HG03342 (cell line): ENCODE data around the gene RASGEF1C.
"Not testable (repeated sequence)": the region's sequence is repeated elsewhere in the genome, so short reads cannot be mapped to it uniquely, and the experiment has no call there.

Experiments
- ATAC-seq: cut with Tn5 transposase; IDR thresholded peaks from one replicate; pipeline ENCODE4 v1.9.1; 2021; ENCODE audit warnings: mild to moderate bottlenecking, moderate library complexity; ENCODE audit not compliant: unreplicated experiment

RASGEF1C gene

DNA sequence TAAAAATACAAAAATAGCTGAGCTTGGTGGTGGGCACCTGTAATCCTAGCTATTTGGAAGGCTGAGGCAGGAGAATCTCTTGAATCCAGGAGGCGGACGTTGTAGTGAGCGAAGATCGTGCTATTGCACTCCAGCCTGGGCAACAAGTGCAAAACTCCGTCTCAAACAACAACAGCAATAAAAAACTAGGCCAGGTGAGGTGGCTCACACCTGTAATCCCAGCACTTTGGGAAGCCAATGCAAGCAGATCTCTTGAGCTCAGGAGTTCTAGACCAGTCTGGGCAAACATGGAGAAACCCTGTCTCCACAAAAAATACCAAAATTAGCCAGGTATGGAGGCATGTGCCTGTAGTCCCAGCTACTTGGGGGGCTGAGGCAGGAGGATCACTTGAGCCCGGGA, 84.3 kb downstream of the RASGEF1C start:
- ATAC-seq: not testable (repeated sequence)

DNA sequence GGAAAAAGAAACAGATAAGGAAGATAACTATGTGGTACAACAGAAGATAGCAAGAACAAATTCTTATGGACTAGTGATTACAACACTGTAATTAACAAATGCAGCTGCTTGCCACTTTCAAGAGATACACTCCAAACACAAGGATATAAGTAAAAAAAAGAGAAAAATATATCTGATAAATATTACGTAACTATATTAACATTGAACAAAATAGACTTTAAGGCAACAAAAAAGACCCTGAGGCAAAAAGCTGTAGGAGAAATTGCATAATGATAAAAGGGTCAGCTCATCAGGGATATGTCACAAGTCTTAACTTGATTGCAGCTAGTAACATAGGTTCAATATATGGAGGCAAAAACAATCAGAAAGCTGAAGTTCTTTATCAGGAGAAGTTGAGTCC, 86.1 kb downstream of the RASGEF1C start:
- ATAC-seq: no peak

DNA sequence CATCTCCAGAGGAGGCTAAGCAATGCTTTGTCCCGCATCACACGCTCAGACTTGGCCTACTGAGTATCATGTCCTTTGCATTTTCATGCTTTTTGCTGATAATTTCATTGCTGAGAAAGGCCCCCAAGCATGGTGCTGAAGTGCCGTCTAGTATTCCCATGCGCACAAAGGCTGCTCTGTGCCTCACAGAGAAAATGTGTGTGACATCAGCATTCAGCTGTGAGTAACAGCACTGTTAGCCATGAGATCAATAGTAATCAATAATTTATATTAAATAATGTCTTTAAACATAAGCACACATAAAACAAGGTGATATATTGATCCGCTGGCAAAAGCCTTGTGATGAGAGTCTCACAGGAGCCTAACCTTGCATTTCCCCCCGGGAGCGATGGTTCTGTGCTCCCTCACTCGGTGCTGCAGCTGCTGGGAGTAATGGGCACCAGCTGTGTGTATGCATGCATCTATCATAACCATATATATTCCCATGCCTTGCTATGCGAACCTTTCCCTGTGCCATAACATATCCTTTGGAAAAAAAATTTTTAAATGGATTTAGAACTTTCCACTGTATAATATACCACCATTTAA, 87.1 kb downstream of the RASGEF1C start:
- no peak for ATAC-seq

DNA sequence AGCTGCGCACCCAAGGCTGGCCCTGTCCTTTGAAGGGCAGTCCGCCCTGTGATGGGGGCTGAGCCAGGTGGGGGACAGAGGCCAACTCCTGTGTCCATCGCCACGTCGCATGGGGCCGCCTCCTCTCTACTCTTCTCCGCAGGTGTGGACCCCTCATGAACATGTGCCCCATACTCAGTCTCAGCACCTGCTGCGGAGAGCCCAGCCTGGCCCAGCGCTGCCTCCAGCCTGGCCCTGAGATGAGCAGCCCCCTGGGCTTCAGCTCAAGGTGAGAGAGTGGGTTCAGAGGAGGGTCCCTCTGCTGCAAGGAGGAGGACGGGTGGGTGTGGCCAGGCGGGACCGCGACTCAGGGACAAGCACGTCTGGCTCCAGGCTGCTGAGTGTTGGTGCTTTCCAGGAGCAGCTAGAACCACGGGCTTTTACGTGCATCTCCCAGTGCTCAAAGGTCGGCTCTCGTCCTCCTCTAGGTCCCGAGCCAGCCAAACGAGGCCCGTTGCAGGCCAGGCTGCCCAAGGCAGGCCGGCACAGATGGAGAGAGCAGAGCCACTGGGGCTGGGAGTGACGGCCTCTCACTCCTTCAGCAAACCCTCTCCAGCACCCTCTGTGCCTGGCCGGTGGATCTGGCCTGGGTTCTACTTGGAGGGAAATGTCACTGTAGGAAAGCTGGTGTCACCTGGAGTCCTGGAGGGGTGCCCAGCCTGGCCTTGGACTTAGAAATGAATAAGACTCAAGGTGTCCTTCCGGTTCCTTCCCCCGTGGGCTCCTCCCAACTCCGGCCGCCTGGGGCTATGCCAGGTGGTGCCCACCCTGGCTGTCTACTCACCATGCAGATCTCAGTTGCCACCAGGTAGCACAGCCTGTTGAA, 88.5 kb downstream of the RASGEF1C start:
- no peak for ATAC-seq

DNA sequence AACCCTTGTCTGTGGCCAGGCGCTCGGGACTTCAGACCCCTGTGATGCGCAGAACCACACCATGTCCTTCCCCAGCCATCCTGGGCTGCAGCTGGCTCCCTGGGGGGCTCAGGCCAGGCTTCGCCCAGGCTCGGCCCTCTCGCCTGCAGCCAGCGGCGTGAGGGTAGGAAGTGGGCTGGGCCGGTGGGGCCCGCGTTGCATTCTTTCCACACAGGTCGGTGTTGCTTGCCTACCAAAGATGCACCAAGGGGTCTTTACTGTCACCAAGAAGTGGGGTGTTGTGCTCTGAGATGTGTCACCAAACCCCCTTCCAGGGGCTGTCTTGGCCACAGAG, 89.1 kb downstream of the RASGEF1C start:
- ATAC-seq: no peak

DNA sequence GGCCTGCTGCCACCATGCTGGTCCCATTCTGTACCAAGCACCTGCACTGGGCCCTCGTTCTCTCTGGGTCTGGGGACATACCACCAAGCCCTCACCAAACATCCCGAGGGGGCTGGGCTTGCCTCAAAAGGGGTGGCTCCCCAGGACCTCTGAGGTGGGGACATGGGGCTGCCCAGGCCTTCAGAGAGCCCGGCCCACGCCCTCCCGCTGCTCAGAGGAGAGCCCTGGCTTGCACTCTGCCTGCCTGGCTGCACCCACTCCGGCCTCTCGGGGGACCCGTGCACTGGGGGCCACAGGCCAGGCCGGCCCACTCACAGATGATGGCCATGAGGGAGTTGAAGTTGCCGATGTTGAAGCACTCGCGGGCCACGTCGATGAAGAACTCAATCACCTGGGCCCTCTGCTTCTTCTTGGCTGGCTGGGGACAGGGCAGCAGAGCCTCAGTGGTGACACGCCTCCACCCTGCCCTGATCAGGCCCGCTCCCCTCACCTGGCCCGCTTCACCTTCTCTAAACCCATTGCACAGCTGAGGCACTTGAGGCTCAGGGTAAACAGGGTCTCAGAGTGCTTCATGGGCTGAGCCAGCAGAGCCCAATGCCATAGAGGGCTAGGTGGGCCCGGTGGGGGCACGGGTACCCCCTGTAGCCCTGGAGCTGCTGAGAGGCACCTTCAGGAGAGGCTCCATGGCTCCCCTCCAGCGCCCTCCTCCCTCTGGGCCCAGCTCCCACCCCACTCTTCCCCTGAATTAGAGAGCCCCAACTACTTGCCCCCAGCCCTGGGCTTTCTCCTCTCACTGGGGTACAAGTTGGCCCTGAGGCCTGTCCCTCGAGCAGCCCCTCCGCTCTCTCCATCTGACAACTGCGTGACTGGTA, 89.7 kb downstream of the RASGEF1C start:
- no peak for ATAC-seq

DNA sequence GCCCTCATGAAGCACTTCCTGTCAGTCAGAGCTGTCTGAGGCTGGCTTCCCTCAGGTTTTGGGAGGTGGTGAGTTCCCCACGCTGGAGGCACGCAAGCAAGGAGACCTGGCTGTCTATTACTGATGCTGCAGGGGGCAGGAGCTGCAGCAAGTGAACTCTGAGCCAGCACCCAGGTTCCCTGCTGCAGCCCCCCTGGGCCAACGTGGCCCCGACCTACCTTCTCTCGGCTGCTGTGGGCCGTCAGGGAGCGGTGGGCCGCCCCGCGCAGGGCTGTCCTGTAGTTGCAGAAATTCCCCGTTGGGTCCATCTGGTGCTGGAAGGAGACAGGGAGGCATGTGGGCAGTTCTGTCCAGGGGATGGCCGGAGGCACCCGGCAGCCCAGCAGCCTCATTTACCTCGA, 90.6 kb downstream of the RASGEF1C start:
- ATAC-seq: no peak

DNA sequence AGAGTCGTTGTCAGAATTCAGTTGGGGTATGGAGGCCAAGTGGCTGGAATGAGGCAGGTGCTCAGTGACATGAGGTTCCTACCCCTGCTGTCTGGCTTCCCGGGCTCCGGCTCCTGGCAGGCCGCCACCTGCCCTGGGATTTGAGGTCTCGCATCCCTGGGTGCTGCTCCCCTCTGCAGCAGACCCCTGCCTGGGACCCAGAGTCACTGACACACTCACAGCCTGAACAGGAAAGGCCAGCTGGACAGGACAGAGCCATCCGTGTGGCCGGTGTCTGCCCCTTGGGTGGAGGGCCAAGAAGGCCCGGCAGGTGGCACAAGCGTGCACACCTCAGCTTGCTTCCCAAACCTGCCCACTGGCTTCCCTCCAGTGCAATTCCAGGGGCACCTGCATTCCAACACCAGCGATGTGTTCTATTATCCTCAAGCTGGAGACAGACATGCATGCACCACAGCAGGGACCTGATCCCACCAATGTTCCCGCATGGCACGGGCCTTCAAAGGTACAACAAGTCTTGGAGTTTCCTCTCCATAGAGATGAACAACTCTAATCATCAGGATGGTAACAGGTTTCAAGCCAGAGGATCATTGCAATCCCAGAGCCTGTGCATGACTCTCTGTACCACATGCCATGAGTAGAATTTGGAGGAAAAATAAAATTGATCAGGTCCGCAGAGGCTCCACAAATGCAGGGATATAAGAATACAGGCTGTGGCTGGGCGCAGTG, 91.8 kb downstream of the RASGEF1C start:
- ATAC-seq: no peak

DNA sequence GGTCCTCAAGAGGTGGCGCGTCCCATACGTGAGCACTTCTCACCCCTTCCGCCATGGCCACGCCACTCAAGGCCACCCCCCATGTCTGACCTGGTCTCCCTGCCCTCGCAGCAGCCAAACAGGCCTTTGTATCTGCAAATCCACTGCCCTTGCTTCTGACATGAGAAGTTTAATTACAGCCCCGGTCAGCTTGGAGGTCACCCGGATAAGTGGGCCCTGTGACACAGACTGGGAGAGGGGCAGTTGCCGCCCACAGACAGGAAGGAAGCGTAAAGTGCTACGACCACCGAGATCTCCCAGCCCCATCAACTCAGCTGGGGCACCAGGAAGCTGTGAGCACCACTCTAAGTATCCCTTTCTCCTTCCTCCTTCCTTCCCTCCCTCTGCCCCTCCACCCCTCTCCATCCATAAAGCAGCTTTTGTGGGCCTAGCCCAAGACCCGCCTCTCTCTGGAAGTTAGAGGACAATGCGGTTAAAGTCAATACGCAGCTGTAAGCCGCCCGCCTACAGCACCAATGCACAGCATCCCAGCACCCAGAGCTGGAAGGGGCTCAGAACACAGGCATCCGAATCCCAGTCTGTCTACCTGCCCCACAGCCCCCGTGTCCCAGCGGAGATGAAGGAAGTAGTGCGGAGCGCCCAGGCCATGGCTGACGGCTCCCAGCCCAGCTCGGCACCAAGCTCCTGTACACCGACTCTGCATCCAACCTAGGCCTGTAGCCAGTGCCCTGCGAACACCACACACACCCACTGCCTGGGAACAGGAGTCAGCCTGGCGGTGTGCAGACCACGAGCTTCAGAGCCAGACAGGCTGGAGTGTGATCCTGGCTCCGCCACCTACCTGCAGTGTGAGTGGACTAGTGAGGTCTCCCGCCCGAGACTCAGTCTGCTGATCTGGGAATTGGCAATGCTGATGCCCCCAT, 92.7 kb downstream of the RASGEF1C start:
- no peak for ATAC-seq

DNA sequence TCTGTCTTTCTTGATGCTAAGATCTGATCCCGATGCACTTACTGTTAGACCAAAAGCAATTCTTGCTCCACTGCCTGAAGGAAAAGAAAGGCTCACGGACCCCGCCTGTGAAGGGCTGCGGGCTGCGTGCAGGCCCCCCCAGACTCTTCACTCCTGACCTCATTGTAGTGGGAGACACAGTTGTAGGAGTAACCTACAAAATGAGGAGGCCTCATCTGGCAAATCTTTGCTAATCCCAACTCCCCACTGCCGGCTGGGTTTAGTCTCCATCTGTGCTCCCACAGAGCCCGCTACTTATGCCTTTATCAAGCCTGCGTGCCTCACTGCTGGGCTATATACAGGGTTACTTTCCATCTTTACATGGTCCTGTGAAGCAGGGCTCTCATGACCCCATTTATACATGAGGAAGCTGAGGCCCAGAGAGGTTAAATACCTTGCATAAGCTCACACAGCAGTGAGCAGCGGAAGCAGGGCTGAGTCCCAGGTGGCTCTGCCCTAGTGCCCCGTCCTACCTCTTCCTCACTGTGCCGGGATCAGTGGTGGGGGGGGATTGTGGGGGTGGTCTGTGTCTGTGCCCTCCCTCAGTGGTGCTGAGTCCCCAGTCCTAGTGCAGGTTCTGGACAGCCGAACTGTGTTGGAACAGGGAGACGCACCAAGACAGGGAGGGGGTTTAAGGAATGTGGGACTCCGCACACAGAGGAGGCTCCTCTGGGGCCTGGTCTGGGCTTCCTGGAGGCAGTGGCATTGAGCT, 93.5 kb downstream of the RASGEF1C start:
- no peak for ATAC-seq

DNA sequence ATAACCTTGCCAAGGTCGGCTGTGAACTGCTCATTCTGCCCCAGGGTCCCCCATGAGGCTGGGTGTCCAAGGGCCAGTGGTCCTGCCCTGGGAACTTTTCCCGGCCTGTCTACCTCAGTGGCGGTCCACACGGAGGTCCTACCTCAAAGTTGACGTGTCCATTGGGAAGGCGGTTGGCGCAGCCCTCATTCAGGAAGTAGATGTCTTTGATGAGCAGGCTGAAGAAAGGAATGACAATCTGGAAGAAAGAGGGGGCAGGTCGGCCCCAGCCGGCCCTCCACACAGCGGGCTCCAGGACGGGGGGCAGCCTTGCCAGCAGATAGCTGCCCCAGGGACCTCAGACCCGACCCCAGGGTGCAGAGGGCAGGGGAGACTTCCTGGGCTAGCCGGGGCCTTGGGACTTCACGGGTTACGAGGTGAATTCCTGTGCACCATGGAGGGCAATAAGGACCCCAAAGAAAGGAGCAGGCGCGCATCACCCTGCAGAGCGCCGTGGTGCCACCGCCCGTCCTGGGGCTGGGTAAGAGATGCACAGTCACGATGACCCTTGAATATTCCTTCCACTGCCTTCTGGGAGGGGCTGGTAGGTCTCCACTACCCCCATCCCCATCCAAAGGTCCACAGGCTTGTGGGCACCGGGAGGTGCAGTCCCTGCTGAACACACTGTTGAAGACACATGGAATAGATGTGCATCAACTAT, 94.6 kb downstream of the RASGEF1C start:
- no peak for ATAC-seq

DNA sequence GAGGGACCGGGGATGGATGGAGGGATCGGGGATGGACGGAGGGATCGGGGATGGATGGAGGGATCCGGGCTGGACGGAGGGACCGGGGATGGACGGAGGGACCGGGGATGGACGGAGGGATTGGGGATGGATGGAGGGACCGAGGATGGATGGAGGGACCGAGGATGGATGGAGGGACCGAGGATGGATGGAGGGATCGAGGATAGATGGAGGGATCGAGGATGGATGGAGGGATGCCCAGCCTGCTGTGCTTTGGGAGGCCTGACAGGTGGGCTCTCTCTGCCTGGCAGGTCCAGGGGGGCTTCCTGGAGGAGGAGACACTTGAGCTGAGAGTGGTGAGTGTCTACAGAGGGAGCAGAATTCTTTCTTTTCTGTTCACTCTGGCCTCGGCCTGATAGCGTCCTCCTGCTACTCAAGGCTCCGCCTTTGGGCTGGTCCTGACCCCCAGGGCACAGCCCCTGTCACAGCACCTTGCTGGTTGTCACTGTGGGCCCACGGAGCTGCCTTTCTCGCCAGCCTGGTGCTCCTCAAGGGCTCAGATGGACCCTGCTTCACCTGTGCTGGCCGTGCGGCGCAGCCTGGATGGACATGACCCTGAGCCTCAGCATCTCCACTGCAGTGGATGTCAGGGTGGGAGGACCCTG, 95.2 kb downstream of the RASGEF1C start:
- ATAC-seq: no peak

DNA sequence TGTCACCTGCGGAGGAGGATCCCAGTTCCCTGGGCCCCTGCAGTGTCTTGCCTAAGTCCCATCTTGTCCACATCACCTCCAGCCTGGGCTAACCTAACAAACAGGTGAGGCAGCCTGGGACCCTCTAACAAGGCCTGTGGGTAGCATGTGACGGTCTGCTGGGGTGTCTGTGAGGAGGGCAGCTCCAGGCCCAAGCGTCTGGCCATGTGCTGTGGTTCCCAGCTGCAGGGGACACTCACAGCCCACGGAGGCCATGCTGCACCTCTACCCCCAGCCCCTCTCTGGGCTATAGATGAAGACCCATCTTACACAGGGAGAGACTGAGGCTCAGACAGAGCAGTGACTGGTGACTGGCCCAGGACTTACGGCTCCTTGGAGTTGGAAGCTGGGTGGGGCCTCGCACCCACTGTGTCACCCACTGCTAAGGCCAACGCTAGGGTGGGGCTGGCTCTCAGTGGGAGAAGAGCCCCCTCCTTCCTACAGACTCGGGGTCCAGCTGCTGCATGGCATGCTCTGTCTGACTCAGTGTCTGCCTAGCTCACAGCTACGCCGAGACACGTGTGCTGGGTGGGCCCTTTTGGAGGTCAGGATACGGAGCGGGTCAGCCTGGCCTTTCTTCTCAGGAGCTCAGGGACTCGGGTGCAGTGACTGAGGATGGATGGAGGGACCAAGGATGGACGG, 96.7 kb downstream of the RASGEF1C start:
- no peak for ATAC-seq

DNA sequence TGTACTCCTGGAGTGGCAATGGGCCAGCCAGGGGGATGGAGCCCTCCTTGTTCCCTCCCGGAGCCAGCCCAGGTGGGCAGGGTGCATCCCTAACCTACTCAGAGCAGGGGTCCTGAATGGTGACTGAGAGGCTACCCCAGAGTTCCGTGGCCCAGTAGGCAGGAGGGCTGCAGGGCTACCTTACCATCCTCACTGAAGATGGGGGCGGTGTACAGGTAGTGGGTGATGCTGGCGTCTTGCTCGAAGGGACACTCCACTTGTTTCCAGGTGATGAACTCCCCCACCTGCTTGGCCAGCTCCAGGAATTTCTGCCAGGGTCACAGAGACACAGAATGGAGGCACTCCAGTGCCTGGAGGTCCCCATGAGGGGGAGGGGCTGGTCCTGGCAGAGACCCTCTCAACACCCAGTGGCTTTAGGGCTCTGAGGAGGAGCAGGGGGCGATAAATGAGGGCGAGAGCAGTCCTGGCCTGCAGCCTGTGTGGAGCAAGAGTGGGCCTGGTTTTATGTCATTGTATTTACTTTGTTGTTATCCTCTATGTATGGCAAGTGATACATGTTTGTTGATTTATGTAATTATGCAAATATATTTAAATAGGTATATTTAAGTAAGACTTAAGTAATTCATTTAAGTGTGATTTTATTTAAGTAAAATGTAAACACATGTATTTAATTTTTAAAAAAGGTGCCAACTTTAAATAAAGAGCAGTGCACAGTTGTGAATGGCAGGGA, 97.6 kb downstream of the RASGEF1C start:
- ATAC-seq: no peak

DNA sequence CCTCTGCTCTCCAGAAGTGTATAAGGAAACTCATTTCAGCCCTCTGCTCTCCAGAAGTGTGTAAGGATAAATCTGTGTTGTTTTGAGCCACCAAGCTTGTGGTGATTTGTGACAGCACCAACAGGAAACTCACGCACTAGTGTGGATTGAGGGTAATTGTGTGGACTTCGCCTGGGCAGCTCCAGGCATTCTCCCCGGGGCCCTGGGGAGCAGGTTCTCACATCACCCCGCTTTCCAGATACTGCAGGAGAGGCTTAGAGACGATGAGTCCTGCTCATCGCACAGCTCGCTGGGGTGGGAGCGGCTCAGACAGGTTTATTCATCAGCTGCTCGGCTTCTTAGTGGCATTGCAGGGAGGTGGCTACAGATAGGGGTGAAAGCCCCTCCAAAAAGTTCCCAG, 99.1 kb downstream of the RASGEF1C start:
- no peak for ATAC-seq

DNA sequence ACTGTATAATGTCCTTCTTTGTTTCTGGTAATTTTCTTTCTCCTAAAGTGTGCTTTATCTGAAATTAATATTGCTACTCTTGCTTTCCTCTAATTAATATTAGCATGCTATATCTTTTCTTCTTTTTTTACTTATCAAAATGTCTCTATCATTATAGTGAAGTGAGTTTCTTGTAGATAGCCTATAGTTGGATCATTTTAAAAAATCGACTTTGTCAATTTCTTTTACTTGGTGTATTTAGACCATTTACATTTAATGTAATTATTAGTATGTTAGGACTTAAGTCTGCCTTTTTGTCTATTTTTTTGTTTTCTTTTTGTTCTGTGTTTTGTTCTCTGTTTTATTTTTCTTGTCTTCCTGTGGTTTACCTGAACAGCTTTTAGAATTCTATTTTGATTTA, 102.0 kb downstream of the RASGEF1C start:
- no peak for ATAC-seq

DNA sequence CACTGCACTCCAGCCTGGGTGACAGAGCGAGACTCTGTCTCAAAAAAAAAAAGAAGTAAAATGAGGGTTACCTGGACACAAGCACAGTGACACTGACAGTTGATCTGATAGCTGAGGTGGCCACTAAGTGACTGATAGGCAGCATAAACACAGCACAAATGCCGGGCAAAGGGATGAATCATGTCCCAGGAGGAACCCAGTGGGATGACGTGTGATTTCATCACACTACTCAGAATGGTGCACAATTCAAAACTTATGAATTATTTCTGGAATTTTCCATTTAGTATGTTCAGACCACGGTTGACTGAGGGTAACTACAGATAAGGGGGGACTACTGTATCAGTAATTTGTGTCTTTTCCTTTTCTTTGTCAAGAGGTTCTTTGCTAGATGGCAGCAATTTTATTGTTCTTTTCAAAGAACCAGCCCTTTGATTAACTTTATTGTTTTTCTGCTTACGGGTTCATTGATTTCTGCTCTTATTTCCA, 103.1 kb downstream of the RASGEF1C start:
- ATAC-seq: no peak
